SK-N-SH (cell line): ENCODE measurements around the gene UBR2. TPM values are rescaled to one million over a fixed set of nuclear protein-coding genes. Genes with fewer than 3 reads are reported as not detected.

ENCODE experiments used
- CTCF ChIA-PET: fragments of 300-600, 350-600 bp; formaldehyde crosslinking; extraction: SDS; loops from one replicate; lab custom pipeline; 2021; lab: Yijun Ruan, JAX
- POLR2A ChIA-PET: fragments of 350-600 bp; sonication (Branson Sonifier 250); formaldehyde crosslinking; extraction: SDS; loops from one replicate; lab custom pipeline; 2020; ENCODE audit warnings: antibody characterized with exemption, inconsistent platforms; lab: Yijun Ruan, JAX
- DNase-seq: peaks from one replicate; pipeline ENCODE4 v3.0.0; 2012
- H2AFZ ChIP-seq: fragments of 200-600 bp; sonication (generic); 2 replicates; pipeline ENCODE4 v1.8.1; 2016; ENCODE audit warnings: antibody characterized with exemption, mild to moderate bottlenecking, low read depth
- H3F3A ChIP-seq: fragments of 200-600 bp; sonication (generic); replicated peaks from 2 replicates; pipeline ENCODE3; 2016; ENCODE audit warnings: antibody characterized with exemption, mild to moderate bottlenecking; ENCODE audit not compliant: insufficient read depth
- H3K27ac ChIP-seq, 2 experiments: fragments of 200-500 bp in 1 of 2; fragments of 200-600 bp in 1 of 2; sonication (Bioruptor generic) in 1 of 2; sonication (generic), shearing (Covaris generic) in 1 of 2; 2 replicates each; pipeline versions ENCODE4 v1.5.1 to v1.6.1; 2014 to 2016; ENCODE audit warnings: low read depth in 2 of 2, inconsistent platforms in 1 of 2, low read length in 1 of 2, mild to moderate bottlenecking in 1 of 2, mixed read lengths in 1 of 2
- H3K27me3 ChIP-seq: fragments of 200-600 bp; sonication (generic), shearing (Covaris generic); 2 replicates; pipeline ENCODE4 v1.6.1; 2016; ENCODE audit warnings: mixed run types; ENCODE audit not compliant: insufficient read depth
- H3K36me3 ChIP-seq, 2 experiments: fragments of 200-500 bp in 1 of 2; fragments of 200-600 bp in 1 of 2; sonication (Bioruptor generic) in 1 of 2; sonication (generic) in 1 of 2; replicated peaks in 1 of 2; 2 replicates each; pipeline versions ENCODE3 to v1.5.1; 2014 to 2016; ENCODE audit warnings: low read length in 1 of 2, mild to moderate bottlenecking in 1 of 2; ENCODE audit not compliant: insufficient read depth in 2 of 2, control insufficient read depth in 1 of 2
- H3K4me1 ChIP-seq, 2 experiments: fragments of 200-500 bp in 1 of 2; fragments of 200-600 bp in 1 of 2; sonication (Bioruptor generic) in 1 of 2; sonication (generic), shearing (Covaris generic) in 1 of 2; 2 replicates each; pipeline versions ENCODE4 v1.5.1 to v1.6.1; 2014 to 2016; ENCODE audit warnings: low read depth in 1 of 2, low read length in 1 of 2, mixed run types in 1 of 2; ENCODE audit not compliant: insufficient read depth in 2 of 2, control insufficient read depth in 1 of 2
- H3K4me2 ChIP-seq: fragments of 200-600 bp; sonication (generic), shearing (Covaris generic); 2 replicates; pipeline ENCODE4 v1.6.1; 2017; ENCODE audit warnings: mixed run types
- H3K4me3 ChIP-seq, 2 experiments: fragments of 200-500 bp in 1 of 2; fragments of 200-600 bp in 1 of 2; sonication (Bioruptor generic) in 1 of 2; sonication (generic), shearing (Covaris generic) in 1 of 2; 2 replicates each; pipeline versions ENCODE4 v1.5.1 to v1.8.1; 2014 to 2016; ENCODE audit warnings: low read depth in 2 of 2, inconsistent platforms in 1 of 2, low read length in 1 of 2, mild to moderate bottlenecking in 1 of 2, mixed read lengths in 1 of 2, moderate library complexity in 1 of 2
- H3K79me2 ChIP-seq: fragments of 200-600 bp; sonication (generic); 2 replicates; pipeline ENCODE4 v1.8.1; 2017; ENCODE audit warnings: mild to moderate bottlenecking; ENCODE audit not compliant: insufficient read depth
- H3K9ac ChIP-seq: fragments of 200-600 bp; sonication (generic); 2 replicates; pipeline ENCODE4 v1.6.1; 2017; ENCODE audit warnings: mixed run types
- H3K9me2 ChIP-seq: fragments of 200-600 bp; sonication (generic); 2 replicates; pipeline ENCODE4 v1.6.1; 2017; ENCODE audit warnings: mixed run types
- H3K9me3 ChIP-seq: fragments of 200-600 bp; sonication (generic); 2 replicates; pipeline ENCODE4 v1.6.1; 2017; ENCODE audit warnings: mixed run types, mild to moderate bottlenecking, moderate library complexity
- H4K20me1 ChIP-seq: fragments of 200-600 bp; sonication (generic); 2 replicates; pipeline ENCODE4 v1.6.1; 2017; ENCODE audit warnings: mild to moderate bottlenecking, mixed run types; ENCODE audit not compliant: insufficient read depth
- CTCF ChIP-seq: fragments of 200-600 bp; sonication (generic); IDR thresholded peaks from 2 replicates; pipeline ENCODE4 v1.6.1; 2017; ENCODE audit warnings: antibody characterized with exemption, mild to moderate bottlenecking, moderate library complexity
- EZH2phosphoT487 ChIP-seq: fragments of 200-600 bp; sonication (generic); IDR thresholded peaks from 2 replicates; pipeline ENCODE4 v1.6.1; 2017; ENCODE audit warnings: low read depth, mixed run types, mild to moderate bottlenecking, antibody characterized with exemption, moderate library complexity, borderline replicate concordance
- FOSL2 ChIP-seq: IDR thresholded peaks from 2 replicates; pipeline ENCODE4 v1.4.0; 2012; ENCODE audit warnings: low read depth, mild to moderate bottlenecking, moderate library complexity, borderline replicate concordance
- FOXJ3 ChIP-seq: sonication (generic); formaldehyde crosslinking; IDR thresholded peaks from 2 replicates; pipeline ENCODE4 v1.5.1; 2020; ENCODE audit warnings: mild to moderate bottlenecking, missing genetic modification reagents
- MAX ChIP-seq: IDR thresholded peaks from 2 replicates; pipeline ENCODE4 v1.4.0; 2012; ENCODE audit warnings: low read depth
- MXI1 ChIP-seq: IDR thresholded peaks from 2 replicates; pipeline ENCODE4 v1.6.1; 2012; ENCODE audit warnings: mild to moderate bottlenecking, low read depth, low read length, improper control_type of control experiment
- NFIC ChIP-seq: IDR thresholded peaks from 2 replicates; pipeline ENCODE4 v1.4.0; 2012; ENCODE audit warnings: borderline replicate concordance
- NRF1 ChIP-seq: IDR thresholded peaks from 2 replicates; pipeline ENCODE4 v1.6.1; 2012; ENCODE audit warnings: low read depth, mild to moderate bottlenecking, low read length
- PBX3 ChIP-seq: IDR thresholded peaks from 2 replicates; pipeline ENCODE4; 2012
- RAD21 ChIP-seq: IDR thresholded peaks from 2 replicates; pipeline ENCODE4 v1.6.1; 2012; ENCODE audit warnings: mild to moderate bottlenecking, low read length
- RCOR1 ChIP-seq: fragments of 150-350 bp; IDR thresholded peaks from 2 replicates; pipeline ENCODE4 v1.6.1; 2017; ENCODE audit warnings: antibody characterized with exemption, low read length
- RFX5 ChIP-seq: IDR thresholded peaks from 2 replicates; pipeline ENCODE4 v1.6.1; 2012; ENCODE audit warnings: mild to moderate bottlenecking, improper control_type of control experiment, low read length
- RXRA ChIP-seq: IDR thresholded peaks from 2 replicates; pipeline ENCODE4 v1.4.0; 2012; ENCODE audit warnings: low read depth, mild to moderate bottlenecking, borderline replicate concordance
- SMC3 ChIP-seq: IDR thresholded peaks from 2 replicates; pipeline ENCODE4 v1.6.1; 2012; ENCODE audit warnings: low read depth, low read length, improper control_type of control experiment
- WGBS: methylation state at CpG from one replicate; pipeline ENCODE4 v1.1.6; 2017; ENCODE audit warnings: low lambda C conversion rate; 5-methylcytosine and 5-hydroxymethylcytosine counted together
- polyA plus RNA-seq, 3 experiments: library from polyadenylated mRNA; depleted of rRNA; stranded (reverse); fragments of >200 nt; gene quantifications; 2 replicates each; pipeline ENCODE4 v1.2.3, GENCODE V29; 2012
- TF ChIP-seq, protein P1 (sequence below): IDR thresholded peaks from 2 replicates; pipeline ENCODE4 v1.4.0; 2012; ENCODE audit warnings: low read depth, borderline replicate concordance

Gene UBR2
- polyA plus RNA-seq, 1 of the 3 experiments (the other 2 are of a cell fraction): 5.2 TPM

GRCh38 chr6:42629845-42630244, 66.0 kb downstream of the UBR2 start:
- no peaks in the 10 kb centered on the region for H3K27me3 ChIP-seq
- peaks cover 15 to 51% of the 10 kb centered on the region in 2 experiments for H3K36me3 ChIP-seq
- no peaks in the 10 kb centered on the region; the same call in 1 of the 2 replicates for H3K79me2 ChIP-seq
- ChIA-PET POLR2A (no interaction called here), CTCF (interaction anchor here (0.7 kb wide), 1 partner anchor 11 kb away, joined by 3 read pairs; no protein-coding TSS in a partner anchor)
- no peak overlapping the region for H3K4me2 ChIP-seq
- no peak overlapping the region for H3K9ac ChIP-seq
- no peak overlapping the region for H3K27ac ChIP-seq
- H3K4me1 ChIP-seq: no peaks in the 10 kb centered on the region
- H3K4me3 ChIP-seq: no peak overlapping the region
- TF ChIP-seq FOXJ3 (CRISPR knock-in tag) (no peak), SMC3 (no peak), CTCF (no peak), PBX3 (no peak), FOSL2 (no peak), MXI1 (no peak), RAD21 (no peak), RCOR1 (no peak), MAX (no peak), NFIC (no peak), RFX5 (no peak), NRF1 (no peak), EZH2phosphoT487 (no peak), RXRA (no peak)
- TF ChIP-seq, protein P1, sequence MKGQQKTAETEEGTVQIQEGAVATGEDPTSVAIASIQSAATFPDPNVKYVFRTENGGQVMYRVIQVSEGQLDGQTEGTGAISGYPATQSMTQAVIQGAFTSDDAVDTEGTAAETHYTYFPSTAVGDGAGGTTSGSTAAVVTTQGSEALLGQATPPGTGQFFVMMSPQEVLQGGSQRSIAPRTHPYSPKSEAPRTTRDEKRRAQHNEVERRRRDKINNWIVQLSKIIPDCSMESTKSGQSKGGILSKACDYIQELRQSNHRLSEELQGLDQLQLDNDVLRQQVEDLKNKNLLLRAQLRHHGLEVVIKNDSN: no peak
- H3F3A ChIP-seq: peaks cover 10% of the 10 kb centered on the region
- no peaks in the 10 kb centered on the region for H3K9me3 ChIP-seq
- no peak overlapping the region for H2AFZ ChIP-seq
- 96% methylated on average over 5 of the region's 5 CpGs for WGBS
- no peaks in the 10 kb centered on the region for H3K9me2 ChIP-seq
- no peak for DNase-seq
- no peaks in the 10 kb centered on the region for H4K20me1 ChIP-seq
